Ishikawa (cell line): Measurements from ENCODE around the gene CSPG4.

Source experiments
- CEBPB ChIP-seq: IDR thresholded peaks from 2 replicates; pipeline ENCODE4 v1.6.1; 2012
- CREB1 ChIP-seq: IDR thresholded peaks from 2 replicates; pipeline ENCODE4 v1.6.1; 2012; ENCODE audit warnings: low read depth
- EGR1 ChIP-seq: IDR thresholded peaks from 2 replicates; pipeline ENCODE4 v1.6.1; 2012
- EP300 ChIP-seq: IDR thresholded peaks from 2 replicates; pipeline ENCODE4 v1.6.1; 2012; ENCODE audit warnings: borderline replicate concordance
- FOXM1 ChIP-seq: IDR thresholded peaks from 2 replicates; pipeline ENCODE4 v1.6.1; 2012; ENCODE audit warnings: low read depth, borderline replicate concordance
- MAX ChIP-seq: IDR thresholded peaks from 2 replicates; pipeline ENCODE4 v1.6.1; 2012
- NFIC ChIP-seq: IDR thresholded peaks from 2 replicates; pipeline ENCODE4 v1.6.1; 2012
- RAD21 ChIP-seq: IDR thresholded peaks from 2 replicates; pipeline ENCODE4 v1.6.1; 2012; ENCODE audit warnings: low read depth
- REST ChIP-seq: IDR thresholded peaks from 2 replicates; pipeline ENCODE4 v1.6.1; 2012; ENCODE audit warnings: low read depth, mild to moderate bottlenecking
- TAF1 ChIP-seq: IDR thresholded peaks from 2 replicates; pipeline ENCODE4 v1.6.1; 2012; ENCODE audit warnings: low read depth, mild to moderate bottlenecking
- TCF12 ChIP-seq: IDR thresholded peaks from 2 replicates; pipeline ENCODE4 v1.6.1; 2012; ENCODE audit warnings: low read depth
- TEAD4 ChIP-seq: IDR thresholded peaks from 2 replicates; pipeline ENCODE4 v1.6.1; 2012
- YY1 ChIP-seq: IDR thresholded peaks from 2 replicates; pipeline ENCODE4 v1.6.1; 2012; ENCODE audit warnings: low read depth
- ZBTB7A ChIP-seq: IDR thresholded peaks from 2 replicates; pipeline ENCODE4 v1.6.1; 2012; ENCODE audit warnings: low read depth
- TF ChIP-seq, protein P1 (sequence below): IDR thresholded peaks from 2 replicates; pipeline ENCODE4 v1.6.1; 2012

Gene CSPG4

GRCh38 chr15:75683646-75684312 lies 28.9 kb downstream of the CSPG4 start:
- TF ChIP-seq ZBTB7A: peak; percentile 73; the same call in 1 of the 2 replicates
- TF ChIP-seq RAD21: peak; percentile 95

GRCh38 chr15:75682181-75683135 lies 30.2 kb downstream of the CSPG4 start:
- TF ChIP-seq, protein P1, sequence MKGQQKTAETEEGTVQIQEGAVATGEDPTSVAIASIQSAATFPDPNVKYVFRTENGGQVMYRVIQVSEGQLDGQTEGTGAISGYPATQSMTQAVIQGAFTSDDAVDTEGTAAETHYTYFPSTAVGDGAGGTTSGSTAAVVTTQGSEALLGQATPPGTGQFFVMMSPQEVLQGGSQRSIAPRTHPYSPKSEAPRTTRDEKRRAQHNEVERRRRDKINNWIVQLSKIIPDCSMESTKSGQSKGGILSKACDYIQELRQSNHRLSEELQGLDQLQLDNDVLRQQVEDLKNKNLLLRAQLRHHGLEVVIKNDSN: no peak
- TF ChIP-seq RAD21: no peak
- TF ChIP-seq YY1: no peak
- TF ChIP-seq ZBTB7A: no peak
- no peak for TF ChIP-seq REST
- TF ChIP-seq FOXM1: no peak
- no peak for TF ChIP-seq CEBPB
- no peak for TF ChIP-seq TCF12
- TF ChIP-seq CREB1: no peak
- TF ChIP-seq EP300: no peak
- TF ChIP-seq NFIC: no peak
- no peak for TF ChIP-seq MAX
- no peak for TF ChIP-seq EGR1

DNA sequence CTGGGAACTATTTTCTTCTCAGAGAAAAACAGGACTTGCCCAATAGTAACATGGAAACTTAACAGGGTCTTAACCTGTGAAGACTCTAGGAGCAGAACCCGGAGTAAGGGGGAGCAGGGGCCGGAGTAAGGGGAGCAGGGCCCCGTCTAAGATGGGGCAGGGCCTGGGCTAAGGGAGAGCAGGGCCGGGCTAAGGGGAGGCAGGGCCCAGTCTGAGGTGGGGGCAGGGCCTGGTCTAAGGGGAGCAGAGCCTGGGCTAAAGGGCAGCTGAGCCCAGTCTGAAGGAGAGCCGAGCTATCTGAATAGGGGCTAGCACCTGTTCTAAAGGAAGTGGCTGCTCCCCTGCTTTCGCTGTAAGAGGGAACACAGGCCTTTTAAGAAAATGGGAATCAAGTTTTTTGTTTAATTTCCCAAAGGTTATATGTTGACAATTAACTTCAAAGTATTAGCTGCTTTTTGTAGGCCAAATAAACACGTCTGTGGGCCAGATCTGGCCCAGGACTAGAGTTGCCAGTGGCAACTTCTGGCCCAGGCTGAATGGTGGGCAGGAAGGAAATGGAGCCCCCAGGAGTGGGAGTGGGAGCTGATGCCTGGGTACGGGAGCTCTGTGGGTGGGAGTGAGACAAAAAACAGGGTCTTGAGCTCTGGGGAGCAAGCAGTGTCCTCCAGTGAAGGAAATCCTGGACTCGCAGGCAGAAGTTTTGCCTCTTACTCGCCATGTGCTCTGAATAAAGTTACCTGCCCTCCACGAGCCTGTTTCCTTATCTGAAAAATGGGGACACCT lies 32.5 kb downstream of the CSPG4 start:
- TF ChIP-seq, protein P1: no peak
- no peak for TF ChIP-seq TCF12
- TF ChIP-seq CEBPB: no peak
- TF ChIP-seq NFIC: no peak
- TF ChIP-seq REST: no peak
- no peak for TF ChIP-seq YY1
- no peak for TF ChIP-seq RAD21
- no peak for TF ChIP-seq FOXM1
- no peak for TF ChIP-seq EP300
- no peak for TF ChIP-seq TAF1
- no peak for TF ChIP-seq ZBTB7A
- TF ChIP-seq TEAD4: no peak
- TF ChIP-seq MAX: no peak
- no peak for TF ChIP-seq CREB1
- TF ChIP-seq EGR1: no peak

- no peak for TF ChIP-seq CEBPB
- TF ChIP-seq FOXM1: no peak
- TF ChIP-seq MAX: no peak
- no peak for TF ChIP-seq ZBTB7A
- no peak for TF ChIP-seq EGR1
- TF ChIP-seq RAD21: no peak
- TF ChIP-seq TAF1: no peak
- no peak for TF ChIP-seq NFIC
Measured at GRCh38 chr15:75677465-75678323, 35.0 kb downstream of the CSPG4 start.
